Panc1 (cell line): ENCODE results near the gene RAB6B. TPM values are rescaled to one million over a fixed set of nuclear protein-coding genes. Genes with fewer than 3 reads are reported as not detected.

ENCODE experiments used
- ATAC-seq: fragments of 200-7000 bp; cut with Tn5 transposase; 2 replicates; pipeline ENCODE4 v1.9.1; 2020; ENCODE audit warnings: mild to moderate bottlenecking, moderate library complexity
- BruUV-seq: library from RNA; stranded (reverse); fragments of 400-500 nt; replicated peaks from 2 replicates; lab custom pipeline; 2021; lab: Mats Ljungman, UMichigan
- CTCF ChIA-PET: fragments of 300-600 bp; sonication (Branson Sonifier 250); formaldehyde crosslinking; loops from one replicate; lab custom pipeline; 2022; ENCODE audit warnings: antibody characterized with exemption; lab: Charles Lee
- POLR2A ChIA-PET: fragments of 300-600 bp; sonication (Branson Sonifier 250); formaldehyde crosslinking; loops from one replicate; lab custom pipeline; 2022; ENCODE audit warnings: antibody characterized with exemption; lab: Charles Lee
- DNase-seq: peaks from one replicate; pipeline ENCODE4 v3.0.0-alpha.2; 2010; ENCODE audit warnings: low read depth, low spot score
- H3K27ac ChIP-seq: 2 replicates; pipeline ENCODE4 v1.5.1; 2011; ENCODE audit warnings: mild to moderate bottlenecking, low read length, inconsistent platforms
- H3K27me3 ChIP-seq: fragments of 200-500 bp; sonication (Bioruptor generic); 2 replicates; pipeline ENCODE4 v1.6.0; 2014; ENCODE audit warnings: low read length, inconsistent platforms; ENCODE audit not compliant: control insufficient read depth, insufficient read depth
- H3K36me3 ChIP-seq: fragments of 200-500 bp; sonication (Bioruptor generic); 2 replicates; pipeline ENCODE4 v1.5.1; 2014; ENCODE audit warnings: inconsistent platforms, mild to moderate bottlenecking, low read length, moderate library complexity; ENCODE audit not compliant: control insufficient read depth, insufficient read depth
- H3K4me1 ChIP-seq: 2 replicates; pipeline ENCODE4 v1.5.1; 2011; ENCODE audit warnings: inconsistent platforms, mild to moderate bottlenecking, low read length, moderate library complexity; ENCODE audit not compliant: control insufficient read depth, insufficient read depth
- H3K4me3 ChIP-seq, 2 experiments: 2 replicates each; pipeline ENCODE4 v1.5.1; 2011 to 2012; ENCODE audit warnings: low read depth in 2 of 2, low read length in 2 of 2, mild to moderate bottlenecking in 2 of 2, inconsistent platforms in 1 of 2, moderate library complexity in 1 of 2
- H3K9me3 ChIP-seq: fragments of 200-500 bp; sonication (Bioruptor generic); 2 replicates; pipeline ENCODE4 v1.5.1; 2014; ENCODE audit warnings: low read depth, mild to moderate bottlenecking, inconsistent platforms, low read length, moderate library complexity; ENCODE audit not compliant: control insufficient read depth, insufficient read depth
- POLR2AphosphoS5 ChIP-seq: IDR thresholded peaks from 2 replicates; pipeline ENCODE4 v1.6.1; 2012; ENCODE audit warnings: mild to moderate bottlenecking, low read depth, low read length, moderate library complexity
- SIN3A ChIP-seq: IDR thresholded peaks from 2 replicates; pipeline ENCODE4 v1.6.1; 2012; ENCODE audit warnings: low read depth, mild to moderate bottlenecking, low read length, moderate library complexity, borderline replicate concordance; ENCODE audit not compliant: insufficient read depth
- TCF7L2 ChIP-seq: IDR thresholded peaks from 2 replicates; pipeline ENCODE4 v1.6.1; 2011; ENCODE audit warnings: mild to moderate bottlenecking, low read depth, low read length, inconsistent platforms
- in situ Hi-C: cut with HindIII; loops from 2 replicates; pipeline ENCODE4 v1.10.0; 2016; ENCODE audit warnings: low sequenced_read_pairs, low pct_unique_long_range_greater_than_20kb
- intact Hi-C: fragments of 100-400 bp; cut with micrococcal nuclease; formaldehyde crosslinking; loops from one replicate; pipeline ENCODE4 v1.10.0; 2022; ENCODE audit not compliant: unreplicated experiment
- total RNA-seq: library from RNA; stranded (reverse); gene quantifications from one replicate; pipeline ENCODE4 v1.2.1, GENCODE V29; 2021; ENCODE audit not compliant: unreplicated experiment
- TF ChIP-seq, protein P1 (sequence below): fragments of 450-650 bp; IDR thresholded peaks from 2 replicates; pipeline ENCODE4 v1.5.1; 2017; ENCODE audit warnings: mild to moderate bottlenecking
- TF ChIP-seq, protein P2 (sequence below), 2 experiments: IDR thresholded peaks; 2 replicates each; pipeline ENCODE4 v1.6.1; 2011 to 2012; ENCODE audit warnings: low read depth in 2 of 2, control low read depth in 1 of 2, low read length in 1 of 2, mild to moderate bottlenecking in 1 of 2, moderate library complexity in 1 of 2; ENCODE audit not compliant: insufficient read depth in 1 of 2

The RAB6B gene
- total RNA-seq, 1 experiment from 2014 or later, result 49.2 TPM

DNA sequence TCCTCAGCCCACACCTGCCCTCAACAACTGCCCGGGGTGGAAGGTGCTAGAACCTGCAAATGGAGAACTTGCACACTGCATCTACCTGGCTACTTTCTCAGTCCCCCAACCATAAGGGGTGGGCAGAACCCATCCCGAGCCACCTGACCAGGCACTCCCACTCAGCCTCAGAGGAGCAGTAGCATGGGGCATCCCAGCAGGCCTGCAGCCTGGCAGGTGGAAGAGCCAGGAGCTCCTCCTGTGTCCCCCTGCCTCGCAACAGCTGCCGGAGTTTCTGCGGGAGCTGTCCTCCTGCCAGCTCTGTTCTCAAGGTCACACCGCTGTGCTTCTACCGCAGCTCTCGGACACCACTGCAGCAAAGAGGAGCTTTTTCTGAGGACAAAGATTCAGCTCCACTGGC is 27.5 kb downstream of the RAB6B start:
- ATAC-seq (no peak), DNase-seq (no peak)
- in situ Hi-C loops, result no loop called here
- POLR2A ChIA-PET, result no interaction called here
- H3K4me3 ChIP-seq, result no peak overlapping the region
- no peaks in the 10 kb centered on the region for H3K4me1 ChIP-seq
- CTCF ChIA-PET, result no interaction called here
- no peaks in the 10 kb centered on the region for H3K9me3 ChIP-seq
- intact Hi-C loops, result no loop called here
- no TSS peak for BruUV-seq
- no peaks in the 10 kb centered on the region for H3K36me3 ChIP-seq
- H3K27me3 ChIP-seq, result no peaks in the 10 kb centered on the region
- TF ChIP-seq, protein P1, sequence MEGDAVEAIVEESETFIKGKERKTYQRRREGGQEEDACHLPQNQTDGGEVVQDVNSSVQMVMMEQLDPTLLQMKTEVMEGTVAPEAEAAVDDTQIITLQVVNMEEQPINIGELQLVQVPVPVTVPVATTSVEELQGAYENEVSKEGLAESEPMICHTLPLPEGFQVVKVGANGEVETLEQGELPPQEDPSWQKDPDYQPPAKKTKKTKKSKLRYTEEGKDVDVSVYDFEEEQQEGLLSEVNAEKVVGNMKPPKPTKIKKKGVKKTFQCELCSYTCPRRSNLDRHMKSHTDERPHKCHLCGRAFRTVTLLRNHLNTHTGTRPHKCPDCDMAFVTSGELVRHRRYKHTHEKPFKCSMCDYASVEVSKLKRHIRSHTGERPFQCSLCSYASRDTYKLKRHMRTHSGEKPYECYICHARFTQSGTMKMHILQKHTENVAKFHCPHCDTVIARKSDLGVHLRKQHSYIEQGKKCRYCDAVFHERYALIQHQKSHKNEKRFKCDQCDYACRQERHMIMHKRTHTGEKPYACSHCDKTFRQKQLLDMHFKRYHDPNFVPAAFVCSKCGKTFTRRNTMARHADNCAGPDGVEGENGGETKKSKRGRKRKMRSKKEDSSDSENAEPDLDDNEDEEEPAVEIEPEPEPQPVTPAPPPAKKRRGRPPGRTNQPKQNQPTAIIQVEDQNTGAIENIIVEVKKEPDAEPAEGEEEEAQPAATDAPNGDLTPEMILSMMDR, result no peak
- H3K27ac ChIP-seq, result no peak overlapping the region

DNA sequence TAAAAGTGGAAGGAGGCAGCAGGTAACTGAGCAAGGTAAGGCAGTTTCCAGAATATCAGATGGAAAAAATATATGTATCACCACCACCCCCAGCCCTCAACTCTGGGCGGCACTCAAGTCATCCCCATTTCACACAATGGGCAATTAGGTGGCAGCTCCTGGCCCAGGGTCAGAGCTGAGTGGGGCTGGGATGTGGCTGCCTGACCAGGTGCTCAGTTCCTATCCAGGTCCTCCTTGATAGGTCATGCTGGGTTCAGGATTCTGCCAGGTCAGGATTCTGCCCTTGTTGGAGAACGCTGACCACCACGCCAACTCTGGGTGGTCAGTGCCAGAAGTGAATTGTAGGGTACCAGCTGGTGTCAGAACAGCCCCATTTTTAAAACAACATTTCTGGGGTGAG is 29.5 kb downstream of the RAB6B start:
- Histone ChIP-seq H3K27me3 (no peaks in the 10 kb centered on the region), H3K36me3 (no peaks in the 10 kb centered on the region), H3K4me1 (no peaks in the 10 kb centered on the region), H3K9me3 (no peaks in the 10 kb centered on the region), H3K27ac (no peak overlapping the region), H3K4me3 (no peak overlapping the region)
- DNase-seq (no peak), ATAC-seq (no peak)
- in situ Hi-C loops, result no loop called here
- TF ChIP-seq, protein P1, result no peak
- no peak for TF ChIP-seq TCF7L2
- no peak for TF ChIP-seq POLR2AphosphoS5
- no peak for TF ChIP-seq SIN3A
- TF ChIP-seq, protein P2, sequence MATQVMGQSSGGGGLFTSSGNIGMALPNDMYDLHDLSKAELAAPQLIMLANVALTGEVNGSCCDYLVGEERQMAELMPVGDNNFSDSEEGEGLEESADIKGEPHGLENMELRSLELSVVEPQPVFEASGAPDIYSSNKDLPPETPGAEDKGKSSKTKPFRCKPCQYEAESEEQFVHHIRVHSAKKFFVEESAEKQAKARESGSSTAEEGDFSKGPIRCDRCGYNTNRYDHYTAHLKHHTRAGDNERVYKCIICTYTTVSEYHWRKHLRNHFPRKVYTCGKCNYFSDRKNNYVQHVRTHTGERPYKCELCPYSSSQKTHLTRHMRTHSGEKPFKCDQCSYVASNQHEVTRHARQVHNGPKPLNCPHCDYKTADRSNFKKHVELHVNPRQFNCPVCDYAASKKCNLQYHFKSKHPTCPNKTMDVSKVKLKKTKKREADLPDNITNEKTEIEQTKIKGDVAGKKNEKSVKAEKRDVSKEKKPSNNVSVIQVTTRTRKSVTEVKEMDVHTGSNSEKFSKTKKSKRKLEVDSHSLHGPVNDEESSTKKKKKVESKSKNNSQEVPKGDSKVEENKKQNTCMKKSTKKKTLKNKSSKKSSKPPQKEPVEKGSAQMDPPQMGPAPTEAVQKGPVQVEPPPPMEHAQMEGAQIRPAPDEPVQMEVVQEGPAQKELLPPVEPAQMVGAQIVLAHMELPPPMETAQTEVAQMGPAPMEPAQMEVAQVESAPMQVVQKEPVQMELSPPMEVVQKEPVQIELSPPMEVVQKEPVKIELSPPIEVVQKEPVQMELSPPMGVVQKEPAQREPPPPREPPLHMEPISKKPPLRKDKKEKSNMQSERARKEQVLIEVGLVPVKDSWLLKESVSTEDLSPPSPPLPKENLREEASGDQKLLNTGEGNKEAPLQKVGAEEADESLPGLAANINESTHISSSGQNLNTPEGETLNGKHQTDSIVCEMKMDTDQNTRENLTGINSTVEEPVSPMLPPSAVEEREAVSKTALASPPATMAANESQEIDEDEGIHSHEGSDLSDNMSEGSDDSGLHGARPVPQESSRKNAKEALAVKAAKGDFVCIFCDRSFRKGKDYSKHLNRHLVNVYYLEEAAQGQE (IDR thresholded peaks at IDR 0.05; ENCODE audit: insufficient read depth in 1 of 2, low read depth in 2 of 2, low read length in 1 of 2), result no peak
- BruUV-seq, result no TSS peak
- intact Hi-C loops, result no loop called here
- ChIA-PET CTCF (no interaction called here), POLR2A (no interaction called here)
